Transverse colon (tissue), 3 donors: ENCODE results near the gene NUP43.
"Not testable (repeated sequence)": the region's sequence is repeated elsewhere in the genome, so short reads cannot be mapped to it uniquely, and the experiment has no call there.

Source experiments
- EP300 ChIP-seq: sonication (generic); formaldehyde crosslinking; IDR thresholded peaks from one replicate; pipeline ENCODE4 v1.6.1; 2017; ENCODE audit warnings: antibody characterized with exemption, low read depth
- POLR2AphosphoS5 ChIP-seq, 3 donors: sonication (generic); formaldehyde crosslinking; IDR thresholded peaks; one replicate each; pipeline ENCODE4 v1.6.1; 2016; ENCODE audit warnings: antibody characterized with exemption in 3 of 3

GRCh38 chr6:149749082-149749593, 2.8 kb upstream of the NUP43 start:
- TF ChIP-seq EP300; POLR2AphosphoS5 (IDR thresholded peaks at IDR 0.05): not testable (repeated sequence)
